ENCODE results near the gene NOL9. TPM values are rescaled to one million over a fixed set of nuclear protein-coding genes. Genes with fewer than 3 reads are reported as not detected.

NOL9 gene
- total RNA-seq, 1 donor from 2014 or later = 16.7 TPM

DNA sequence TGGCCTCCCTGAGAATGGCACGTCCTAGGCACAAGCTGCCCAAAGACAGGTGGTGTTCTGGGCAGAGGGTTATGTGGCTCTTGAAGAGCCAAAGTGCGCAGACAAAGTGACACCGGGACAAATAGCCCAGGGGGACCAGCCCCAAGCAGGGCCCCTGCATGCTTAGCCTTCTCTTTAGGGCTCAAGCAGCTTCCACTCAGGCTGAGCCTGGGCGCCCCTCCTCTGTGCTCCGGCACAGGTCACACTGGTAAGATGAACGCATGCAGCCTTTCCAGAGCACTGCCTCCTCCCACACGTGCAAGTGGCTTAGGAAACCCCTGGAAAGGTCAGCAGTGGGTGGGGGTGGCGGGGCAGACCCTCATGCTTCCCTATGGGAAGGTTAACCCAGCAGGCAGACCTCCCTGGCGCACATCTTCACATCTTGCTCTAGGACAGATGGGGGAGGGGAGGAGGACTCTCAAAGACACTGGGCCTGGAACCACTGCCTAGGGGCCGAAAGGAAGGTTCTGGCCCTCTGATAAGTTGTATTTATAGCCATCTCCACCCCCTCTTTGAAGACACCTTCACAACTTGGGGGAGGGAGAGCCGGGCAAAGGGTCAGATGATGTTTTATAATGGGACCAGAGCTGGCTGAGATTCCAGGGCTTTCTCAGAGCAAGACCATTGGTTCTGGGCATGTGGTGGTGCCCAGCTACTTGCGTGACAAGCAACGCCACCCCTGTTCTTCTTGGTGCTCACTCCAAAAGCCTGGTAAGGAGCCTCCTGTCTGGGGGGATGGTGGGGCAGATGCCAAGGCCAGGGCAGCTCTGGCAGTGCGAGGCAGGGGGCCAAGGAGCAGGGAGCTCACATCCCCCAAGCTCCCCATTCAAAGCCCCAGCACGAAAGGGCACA, 42.8 kb upstream of the NOL9 start:
- Histone ChIP-seq H3K27me3 (no peaks in the 10 kb centered on the region), H3K4me1 (peaks cover 68% of the 10 kb centered on the region), H3K4me3 (peak overlapping the region in 1 of 2 donors; percentile 20), H3K27ac (peak overlapping the region; percentile 98), H3K36me3 (peaks cover 0 to 70% of the 10 kb centered on the region in 2 donors), H3K9me3 (no peaks in the 10 kb centered on the region)
- TF ChIP-seq POLR2AphosphoS5 (IDR thresholded peaks at IDR 0.05; ENCODE audit: insufficient read depth in 1 of 2, low read depth in 1 of 2) (no peak), POLR2A (IDR thresholded peaks at IDR 0.05) (no peak)
- TF ChIP-seq, protein P1, sequence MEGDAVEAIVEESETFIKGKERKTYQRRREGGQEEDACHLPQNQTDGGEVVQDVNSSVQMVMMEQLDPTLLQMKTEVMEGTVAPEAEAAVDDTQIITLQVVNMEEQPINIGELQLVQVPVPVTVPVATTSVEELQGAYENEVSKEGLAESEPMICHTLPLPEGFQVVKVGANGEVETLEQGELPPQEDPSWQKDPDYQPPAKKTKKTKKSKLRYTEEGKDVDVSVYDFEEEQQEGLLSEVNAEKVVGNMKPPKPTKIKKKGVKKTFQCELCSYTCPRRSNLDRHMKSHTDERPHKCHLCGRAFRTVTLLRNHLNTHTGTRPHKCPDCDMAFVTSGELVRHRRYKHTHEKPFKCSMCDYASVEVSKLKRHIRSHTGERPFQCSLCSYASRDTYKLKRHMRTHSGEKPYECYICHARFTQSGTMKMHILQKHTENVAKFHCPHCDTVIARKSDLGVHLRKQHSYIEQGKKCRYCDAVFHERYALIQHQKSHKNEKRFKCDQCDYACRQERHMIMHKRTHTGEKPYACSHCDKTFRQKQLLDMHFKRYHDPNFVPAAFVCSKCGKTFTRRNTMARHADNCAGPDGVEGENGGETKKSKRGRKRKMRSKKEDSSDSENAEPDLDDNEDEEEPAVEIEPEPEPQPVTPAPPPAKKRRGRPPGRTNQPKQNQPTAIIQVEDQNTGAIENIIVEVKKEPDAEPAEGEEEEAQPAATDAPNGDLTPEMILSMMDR (IDR thresholded peaks at IDR 0.05) = no peak
- intact Hi-C loops (cut with DNase I) = no loop called here
- DNase-seq (ENCODE audit: extremely low spot score in 2 of 2) = no peak

DNA sequence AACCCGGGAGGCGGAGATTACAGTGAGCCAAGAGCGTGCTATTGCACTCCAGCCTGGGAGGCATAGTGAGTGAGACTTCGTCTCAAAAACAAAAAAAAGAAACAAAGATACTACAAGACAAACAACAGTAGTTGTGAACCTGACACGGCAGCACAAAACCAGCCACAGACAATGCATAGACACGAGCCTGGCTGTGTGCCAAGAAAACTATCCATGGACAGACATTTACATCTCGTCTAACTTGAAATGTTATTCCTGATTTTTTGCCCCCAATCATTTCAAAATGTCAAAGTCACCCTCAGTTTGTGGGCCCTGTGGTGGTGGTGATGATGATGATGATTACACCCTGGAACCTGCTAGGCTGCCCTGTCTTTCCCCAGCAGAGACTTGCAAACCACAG, 42.0 kb upstream of the NOL9 start:
- Histone ChIP-seq H3K27ac (peak overlapping the region; percentile 98), H3K36me3 (peaks cover 0 to 78% of the 10 kb centered on the region in 2 donors), H3K4me1 (peaks cover 76% of the 10 kb centered on the region), H3K27me3 (no peaks in the 10 kb centered on the region), H3K4me3 (peak overlapping the region in 1 of 2 donors; percentile 20), H3K9me3 (no peaks in the 10 kb centered on the region)
- DNase-seq (ENCODE audit: extremely low spot score in 2 of 2) = no peak
- intact Hi-C loops (cut with DNase I) = no loop called here
- no peak for TF ChIP-seq POLR2AphosphoS5 (IDR thresholded peaks at IDR 0.05; ENCODE audit: insufficient read depth in 1 of 2, low read depth in 1 of 2)
- no peak for TF ChIP-seq POLR2A (IDR thresholded peaks at IDR 0.05)
- TF ChIP-seq, protein P1 (IDR thresholded peaks at IDR 0.05) = no peak

DNA sequence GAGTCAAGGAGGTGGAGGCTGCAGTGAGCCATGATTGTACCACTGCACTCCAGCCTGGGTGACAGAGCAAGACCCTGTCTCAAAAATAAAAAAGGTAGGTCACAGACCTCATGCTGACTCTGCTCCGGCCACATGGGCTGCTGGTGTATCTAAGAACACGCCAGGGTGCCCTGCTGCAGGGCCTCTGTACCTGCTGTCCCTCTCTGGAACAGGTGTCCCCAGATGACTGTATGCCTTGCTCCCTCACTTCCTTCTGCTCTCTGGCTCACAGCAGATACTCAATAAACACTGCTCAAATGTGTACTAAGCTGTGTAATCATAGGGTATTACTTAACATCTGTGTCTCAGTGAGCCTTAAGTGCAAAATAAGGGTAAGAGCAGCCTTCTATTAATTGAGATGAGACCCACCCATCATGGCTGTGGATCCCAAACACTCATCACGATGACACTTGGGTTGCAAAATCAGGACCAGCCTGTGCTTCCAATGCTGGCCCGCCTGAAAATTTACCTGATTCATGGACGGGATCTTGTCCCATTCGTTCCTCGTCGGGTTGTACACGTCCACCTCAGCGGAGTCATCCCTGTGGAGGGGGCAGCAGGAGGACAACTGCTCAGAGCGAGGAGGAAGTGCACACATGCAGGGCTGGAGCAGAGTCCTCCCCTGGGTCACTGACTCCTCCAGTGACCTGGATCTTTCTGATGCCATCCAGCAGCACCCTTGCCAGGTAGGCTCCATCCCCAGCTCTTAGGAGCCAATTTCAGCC, 40.8 kb upstream of the NOL9 start:
- Histone ChIP-seq H3K27me3 (no peaks in the 10 kb centered on the region), H3K4me3 (no peak overlapping the region), H3K9me3 (no peaks in the 10 kb centered on the region), H3K27ac (no peak overlapping the region), H3K4me1 (peaks cover 79% of the 10 kb centered on the region), H3K36me3 (peaks cover 0 to 87% of the 10 kb centered on the region in 2 donors)
- intact Hi-C loops (cut with DNase I) = no loop called here
- TF ChIP-seq, protein P1 (IDR thresholded peaks at IDR 0.05) = no peak
- TF ChIP-seq POLR2AphosphoS5 (IDR thresholded peaks at IDR 0.05; ENCODE audit: insufficient read depth in 1 of 2, low read depth in 1 of 2) (no peak), POLR2A (IDR thresholded peaks at IDR 0.05) (no peak)
- no peak for DNase-seq (ENCODE audit: extremely low spot score in 2 of 2)

DNA sequence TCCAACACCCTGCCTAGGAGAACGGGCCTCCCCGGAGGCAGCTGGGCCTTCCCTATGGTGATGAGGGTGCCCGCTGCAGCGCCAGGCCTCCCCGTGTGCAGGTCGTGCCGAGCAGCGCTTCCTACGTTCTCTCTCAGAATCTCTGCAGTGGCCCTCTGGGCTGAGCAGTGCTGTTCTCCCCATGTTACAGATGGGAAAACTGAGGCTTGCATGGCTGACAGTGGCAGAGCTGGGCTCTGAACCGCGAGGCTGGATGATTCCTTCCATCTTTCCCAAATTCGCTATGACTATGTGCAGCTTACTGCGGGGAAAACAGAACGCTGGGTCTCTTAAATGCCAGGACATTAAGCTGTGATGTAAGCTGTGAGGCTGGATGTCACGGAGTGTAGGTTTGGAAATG, 39.5 kb upstream of the NOL9 start:
- peaks cover 79% of the 10 kb centered on the region for H3K4me1 ChIP-seq
- DNase-seq (ENCODE audit: extremely low spot score in 2 of 2) = no peak
- no peak overlapping the region for H3K27ac ChIP-seq
- H3K27me3 ChIP-seq = no peaks in the 10 kb centered on the region
- H3K9me3 ChIP-seq = no peaks in the 10 kb centered on the region
- intact Hi-C loops (cut with DNase I) = no loop called here
- H3K4me3 ChIP-seq = no peak overlapping the region
- H3K36me3 ChIP-seq = peaks cover 0 to 95% of the 10 kb centered on the region in 2 donors
- TF ChIP-seq, protein P1 (IDR thresholded peaks at IDR 0.05) = no peak
- no peak for TF ChIP-seq POLR2AphosphoS5 (IDR thresholded peaks at IDR 0.05; ENCODE audit: insufficient read depth in 1 of 2, low read depth in 1 of 2)
- no peak for TF ChIP-seq POLR2A (IDR thresholded peaks at IDR 0.05)

All from vagina (tissue), 2 donors.